Lung (tissue), 12 donors: ENCODE results near the gene TTC19. TPM values are rescaled to one million over a fixed set of nuclear protein-coding genes. Genes with fewer than 3 reads are reported as not detected.
A peak's percentile ranks its signal among the peaks of the same experiment; 100 is the strongest.

ENCODE experiments used
- ATAC-seq: fragments of 200-7000 bp; cut with Tn5 transposase; one replicate; pipeline ENCODE4 v1.9.1; 2020; ENCODE audit warnings: moderate number of reproducible peaks; ENCODE audit not compliant: insufficient read depth, low FRiP score
- DNase-seq, 3 donors: peaks; one replicate each; pipeline ENCODE4 v3.0.0-alpha.2; 2013 to 2017
- H3K27ac ChIP-seq, 2 donors: one replicate each; pipeline ENCODE4 v1.5.1; 2013; ENCODE audit warnings: mild to moderate bottlenecking in 2 of 2, moderate library complexity in 2 of 2, control low read depth in 1 of 2, inconsistent platforms in 1 of 2, low read depth in 1 of 2, low read length in 1 of 2
- H3K27me3 ChIP-seq, 3 donors: one replicate each; pipeline ENCODE4 v1.5.1; 2013; ENCODE audit warnings: low read length in 2 of 3; ENCODE audit not compliant: control insufficient read depth in 3 of 3, insufficient read depth in 3 of 3
- H3K36me3 ChIP-seq, 4 donors: one replicate each; pipeline ENCODE4 v1.5.1; 2013; ENCODE audit warnings: low read length in 4 of 4, mild to moderate bottlenecking in 1 of 4, moderate library complexity in 1 of 4; ENCODE audit not compliant: control insufficient read depth in 4 of 4, insufficient read depth in 4 of 4
- H3K4me1 ChIP-seq, 5 donors: one replicate each; pipeline ENCODE4 v1.5.1; 2013; ENCODE audit warnings: low read length in 5 of 5, mild to moderate bottlenecking in 2 of 5, moderate library complexity in 1 of 5; ENCODE audit not compliant: control insufficient read depth in 5 of 5, insufficient read depth in 5 of 5
- H3K4me3 ChIP-seq: one replicate; pipeline ENCODE4 v1.5.1; 2013; ENCODE audit warnings: mild to moderate bottlenecking, control low read depth, moderate library complexity
- H3K9ac ChIP-seq, 2 donors: one replicate each; pipeline ENCODE4 v1.5.1; 2013; ENCODE audit warnings: low read length in 2 of 2, control low read depth in 1 of 2; ENCODE audit not compliant: insufficient read depth in 1 of 2
- H3K9me3 ChIP-seq, 4 donors: one replicate each; pipeline ENCODE4 v1.5.1; 2013; ENCODE audit warnings: low read length in 3 of 4, mild to moderate bottlenecking in 1 of 4, moderate library complexity in 1 of 4; ENCODE audit not compliant: control insufficient read depth in 4 of 4, insufficient read depth in 3 of 4
- WGBS, 2 donors: extraction: QIAGEN DNeasy Blood & Tissue Kit; methylation state at CpG; one replicate each; pipeline ENCODE4 v1.1.7; 2013; 5-methylcytosine and 5-hydroxymethylcytosine counted together
- polyA plus RNA-seq, 2 donors: library from polyadenylated mRNA; stranded (reverse); fragments of 200-250 nt; gene quantifications; one replicate each; pipeline ENCODE4 v1.2.1, GENCODE V29; 2013
- total RNA-seq, 2 donors: library from RNA; depleted of rRNA in 1 of 2; stranded (reverse); fragments of >200 nt in 1 of 2; gene quantifications; one replicate each; pipeline ENCODE4 v1.2.1, GENCODE V29; 2014 to 2021
- TF ChIP-seq, protein P1 (sequence below): IDR thresholded peaks from 2 replicates; pipeline ENCODE4 v1.5.1; 2012; ENCODE audit warnings: mild to moderate bottlenecking; ENCODE audit errors: control extremely low read depth, extremely low read depth
- donor health status: control.
- donor health status: control.
- donor health status: Bipolar disorder and iron deficiency.
- donor health status: healthy.
- donor health status: DM: yes; HTN: yes; CAD: no.

The TTC19 gene
- total and polyA plus RNA-seq, 4 donors, result 19.1 to 80.1 (median 35.3) TPM

DNA sequence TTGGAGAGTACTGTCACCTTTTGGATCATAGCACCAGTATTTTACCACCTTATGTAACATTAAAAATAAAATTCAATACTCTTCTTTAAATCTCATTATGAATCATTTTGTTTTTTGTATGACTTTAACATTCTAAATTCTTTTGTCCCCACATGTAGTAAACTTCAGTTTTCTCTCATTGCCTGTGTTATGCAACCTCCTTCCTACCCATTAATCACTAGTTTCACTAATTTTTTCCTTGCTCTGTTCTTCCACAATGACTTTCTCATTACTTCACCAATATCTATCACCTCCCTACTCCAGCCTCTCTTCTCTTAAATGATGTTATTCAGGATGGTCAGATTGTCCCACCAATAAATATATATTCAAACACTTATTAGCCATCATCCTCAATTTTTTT, 68.7 kb downstream of the TTC19 start:
- TF ChIP-seq, protein P1, sequence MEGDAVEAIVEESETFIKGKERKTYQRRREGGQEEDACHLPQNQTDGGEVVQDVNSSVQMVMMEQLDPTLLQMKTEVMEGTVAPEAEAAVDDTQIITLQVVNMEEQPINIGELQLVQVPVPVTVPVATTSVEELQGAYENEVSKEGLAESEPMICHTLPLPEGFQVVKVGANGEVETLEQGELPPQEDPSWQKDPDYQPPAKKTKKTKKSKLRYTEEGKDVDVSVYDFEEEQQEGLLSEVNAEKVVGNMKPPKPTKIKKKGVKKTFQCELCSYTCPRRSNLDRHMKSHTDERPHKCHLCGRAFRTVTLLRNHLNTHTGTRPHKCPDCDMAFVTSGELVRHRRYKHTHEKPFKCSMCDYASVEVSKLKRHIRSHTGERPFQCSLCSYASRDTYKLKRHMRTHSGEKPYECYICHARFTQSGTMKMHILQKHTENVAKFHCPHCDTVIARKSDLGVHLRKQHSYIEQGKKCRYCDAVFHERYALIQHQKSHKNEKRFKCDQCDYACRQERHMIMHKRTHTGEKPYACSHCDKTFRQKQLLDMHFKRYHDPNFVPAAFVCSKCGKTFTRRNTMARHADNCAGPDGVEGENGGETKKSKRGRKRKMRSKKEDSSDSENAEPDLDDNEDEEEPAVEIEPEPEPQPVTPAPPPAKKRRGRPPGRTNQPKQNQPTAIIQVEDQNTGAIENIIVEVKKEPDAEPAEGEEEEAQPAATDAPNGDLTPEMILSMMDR, result no peak
- no peak for ATAC-seq
- Histone ChIP-seq H3K4me3 (no peak overlapping the region), H3K4me1 (peaks cover 0 to 8% (median 0%) of the 10 kb centered on the region in 5 donors), H3K27ac (no peak overlapping the region), H3K27me3 (no peaks in the 10 kb centered on the region), H3K9ac (no peak overlapping the region), H3K9me3 (no peaks in the 10 kb centered on the region), H3K36me3 (peaks cover 37 to 53% (median 45%) of the 10 kb centered on the region in 4 donors)
- peak in 1 of 3 donors; percentile 13 for DNase-seq

DNA sequence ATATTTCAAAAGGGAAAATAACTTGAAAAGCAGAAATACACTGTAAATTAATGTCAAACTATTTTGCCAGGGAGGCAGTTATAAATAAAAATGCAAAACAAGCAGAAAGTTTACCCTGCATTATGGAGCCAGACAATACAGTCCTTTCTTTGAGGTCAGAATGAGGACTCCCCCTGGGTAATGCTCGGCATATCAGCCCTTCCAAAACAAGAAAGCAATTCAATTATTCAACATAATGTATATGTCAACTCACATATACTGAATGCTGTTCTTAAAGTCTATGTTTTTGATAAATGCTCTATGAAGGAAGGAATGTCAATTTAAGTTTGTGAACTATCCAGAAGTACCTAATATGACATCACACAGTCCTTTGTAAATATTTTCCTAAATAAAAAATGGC, 72.4 kb downstream of the TTC19 start:
- ATAC-seq (no peak), DNase-seq (no peak)
- TF ChIP-seq, protein P1, result no peak
- no peak overlapping the region for H3K9ac ChIP-seq
- H3K27me3 ChIP-seq, result no peaks in the 10 kb centered on the region
- H3K27ac ChIP-seq, result no peak overlapping the region
- peaks cover 26 to 49% (median 37%) of the 10 kb centered on the region in 4 donors for H3K36me3 ChIP-seq
- H3K4me1 ChIP-seq, result peaks cover 0 to 8% (median 0%) of the 10 kb centered on the region in 5 donors
- no peak overlapping the region for H3K4me3 ChIP-seq
- no peaks in the 10 kb centered on the region for H3K9me3 ChIP-seq
- WGBS, 2 donors, result 90 to 97% methylated on average over 1 of the region's 1 CpG

DNA sequence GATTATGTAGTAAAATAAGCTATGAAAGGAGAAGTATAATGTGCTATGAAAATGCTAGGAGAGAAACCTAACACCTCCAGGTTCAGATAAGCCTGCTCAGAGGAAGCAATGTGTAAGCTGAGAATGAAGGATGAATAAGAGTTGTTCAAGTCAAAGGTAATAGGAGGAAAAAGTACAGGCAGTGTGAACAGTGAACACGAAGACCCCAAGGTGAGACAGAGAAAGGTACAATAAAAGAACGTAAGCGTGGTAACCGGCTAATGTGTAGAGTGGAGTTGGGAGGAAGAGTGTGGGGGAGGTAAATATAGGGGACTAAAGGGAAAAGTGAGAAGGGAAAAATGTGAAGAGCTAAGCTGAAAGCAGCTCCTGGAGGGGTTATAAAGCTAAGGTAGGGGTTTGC, 74.2 kb downstream of the TTC19 start:
- Histone ChIP-seq H3K36me3 (peaks cover 23 to 55% (median 39%) of the 10 kb centered on the region in 4 donors), H3K4me3 (no peak overlapping the region)

More for the DNA sequence above, 74.2 kb downstream of the TTC19 start:
- Histone ChIP-seq H3K27ac (no peak overlapping the region), H3K4me1 (no peaks in the 10 kb centered on the region), H3K27me3 (no peaks in the 10 kb centered on the region), H3K9ac (no peak overlapping the region), H3K9me3 (no peaks in the 10 kb centered on the region)
- no peak for ATAC-seq
- TF ChIP-seq, protein P1, result no peak
- no peak for DNase-seq
- 95 to 98% methylated on average over 4 of the region's 4 CpGs for WGBS, 2 donors
